Neural cell (in vitro differentiated cells): Measurements from ENCODE around the gene KLK3.

Source experiments
- CTCF ChIP-seq: fragments of 450-650 bp; IDR thresholded peaks from 2 replicates; pipeline ENCODE4 v1.5.1; 2014; ENCODE audit warnings: antibody characterized with exemption, mild to moderate bottlenecking, moderate library complexity; ENCODE audit not compliant: poor library complexity, severe bottlenecking
- POLR2AphosphoS5 ChIP-seq: IDR thresholded peaks from 2 replicates; pipeline ENCODE4 v1.6.1; 2012
- RAD21 ChIP-seq: fragments of 450-650 bp; conservative IDR thresholded peaks from 2 replicates; pipeline ENCODE4 v1.6.1; 2014; ENCODE audit warnings: antibody characterized with exemption, mild to moderate bottlenecking, moderate library complexity
- TF ChIP-seq, protein P1 (sequence below): IDR thresholded peaks from 2 replicates; pipeline ENCODE4 v1.6.1; 2012; ENCODE audit warnings: borderline replicate concordance

DNA sequence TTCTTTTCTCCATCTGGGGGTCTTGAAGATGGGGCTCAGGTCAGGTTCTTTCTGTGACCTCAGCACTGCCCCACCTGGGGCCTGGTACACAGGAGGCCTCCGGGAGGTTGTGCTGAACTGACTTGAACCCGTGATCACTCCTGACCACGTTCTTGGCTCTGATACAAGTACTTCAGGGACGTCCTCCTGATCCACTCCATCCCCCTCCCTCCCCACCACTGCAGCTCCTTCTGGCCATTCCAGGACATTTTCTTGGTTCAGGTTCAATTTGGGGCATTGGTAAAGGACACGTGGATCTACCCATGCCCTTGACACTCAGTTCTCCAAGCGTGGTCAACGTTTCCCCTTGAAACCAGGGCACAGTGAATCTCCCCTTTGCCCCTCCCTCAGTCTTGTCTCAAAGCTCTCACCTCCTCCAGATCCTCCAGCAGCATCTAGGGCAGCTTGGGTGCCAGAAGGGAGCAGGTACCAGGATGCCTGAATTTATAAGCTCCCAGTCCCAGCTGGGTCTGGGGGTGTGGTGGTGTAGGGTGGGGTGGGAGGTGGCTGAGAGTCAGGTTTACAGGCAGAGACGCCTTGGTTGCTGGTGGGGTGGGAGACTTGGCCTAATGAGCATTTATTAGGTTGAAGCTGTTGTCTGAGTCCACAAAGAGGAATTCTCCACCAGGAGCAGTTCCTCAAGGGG is 21.5 kb upstream of the KLK3 start, which contains the start of gene KLK15:
- TF ChIP-seq POLR2AphosphoS5 (no peak), CTCF (no peak), RAD21 (no peak)
- TF ChIP-seq, protein P1, sequence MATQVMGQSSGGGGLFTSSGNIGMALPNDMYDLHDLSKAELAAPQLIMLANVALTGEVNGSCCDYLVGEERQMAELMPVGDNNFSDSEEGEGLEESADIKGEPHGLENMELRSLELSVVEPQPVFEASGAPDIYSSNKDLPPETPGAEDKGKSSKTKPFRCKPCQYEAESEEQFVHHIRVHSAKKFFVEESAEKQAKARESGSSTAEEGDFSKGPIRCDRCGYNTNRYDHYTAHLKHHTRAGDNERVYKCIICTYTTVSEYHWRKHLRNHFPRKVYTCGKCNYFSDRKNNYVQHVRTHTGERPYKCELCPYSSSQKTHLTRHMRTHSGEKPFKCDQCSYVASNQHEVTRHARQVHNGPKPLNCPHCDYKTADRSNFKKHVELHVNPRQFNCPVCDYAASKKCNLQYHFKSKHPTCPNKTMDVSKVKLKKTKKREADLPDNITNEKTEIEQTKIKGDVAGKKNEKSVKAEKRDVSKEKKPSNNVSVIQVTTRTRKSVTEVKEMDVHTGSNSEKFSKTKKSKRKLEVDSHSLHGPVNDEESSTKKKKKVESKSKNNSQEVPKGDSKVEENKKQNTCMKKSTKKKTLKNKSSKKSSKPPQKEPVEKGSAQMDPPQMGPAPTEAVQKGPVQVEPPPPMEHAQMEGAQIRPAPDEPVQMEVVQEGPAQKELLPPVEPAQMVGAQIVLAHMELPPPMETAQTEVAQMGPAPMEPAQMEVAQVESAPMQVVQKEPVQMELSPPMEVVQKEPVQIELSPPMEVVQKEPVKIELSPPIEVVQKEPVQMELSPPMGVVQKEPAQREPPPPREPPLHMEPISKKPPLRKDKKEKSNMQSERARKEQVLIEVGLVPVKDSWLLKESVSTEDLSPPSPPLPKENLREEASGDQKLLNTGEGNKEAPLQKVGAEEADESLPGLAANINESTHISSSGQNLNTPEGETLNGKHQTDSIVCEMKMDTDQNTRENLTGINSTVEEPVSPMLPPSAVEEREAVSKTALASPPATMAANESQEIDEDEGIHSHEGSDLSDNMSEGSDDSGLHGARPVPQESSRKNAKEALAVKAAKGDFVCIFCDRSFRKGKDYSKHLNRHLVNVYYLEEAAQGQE: no peak
